Inflammatory macrophage treated with lipopolysaccharide for 4 hours (primary cell): Measurements from ENCODE around the gene TP73.

Source experiments
- DNase-seq: peaks from one replicate; pipeline ENCODE4 v3.0.0-alpha.2; 2020

The TP73 gene

DNA sequence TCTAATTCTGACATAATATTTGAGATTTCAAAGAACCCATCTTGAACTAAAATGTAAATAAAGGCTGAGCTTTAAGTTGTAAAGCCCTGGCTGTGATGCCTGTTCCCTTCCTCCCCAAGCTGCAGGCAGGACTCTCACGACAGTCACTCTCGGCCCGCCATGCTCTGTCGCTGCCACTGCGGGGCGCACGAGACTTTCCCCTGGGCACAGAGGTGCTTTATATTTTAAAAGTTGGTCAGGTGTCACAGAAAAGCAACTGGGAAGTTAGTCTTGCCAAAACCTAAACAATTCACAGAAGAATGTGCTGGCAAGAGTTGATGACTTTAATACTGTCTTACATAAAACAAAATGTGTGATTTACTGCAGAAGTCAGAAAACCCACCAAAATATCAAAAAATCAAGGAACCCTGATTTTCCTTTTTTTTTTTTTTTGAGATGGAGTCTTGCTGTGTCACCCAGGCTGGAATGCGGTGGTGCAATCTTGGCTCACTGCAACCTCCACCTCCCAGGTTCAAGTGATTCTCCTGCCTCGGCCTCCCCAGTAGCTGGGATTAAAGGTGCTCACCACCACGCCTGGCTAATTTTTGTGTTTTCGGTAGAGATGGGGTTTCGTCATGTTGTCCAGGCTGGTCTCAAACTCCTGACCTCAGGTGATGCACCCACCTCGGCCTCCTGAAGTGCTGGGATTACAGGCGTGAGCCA, 133.3 kb downstream of the TP73 start:
- no peak for DNase-seq
